Suprapubic skin (tissue), 4 donors: ENCODE measurements around the gene DUS1L. TPM values are rescaled to one million over a fixed set of nuclear protein-coding genes. Genes with fewer than 3 reads are reported as not detected.

ENCODE experiments used
- DNase-seq, 2 donors: peaks; one replicate each; pipeline ENCODE4 v3.0.0-alpha.2; 2019; ENCODE audit warnings: low spot score in 2 of 2
- H3K27ac ChIP-seq: fragments of 200-600 bp; sonication (generic); one replicate; pipeline ENCODE4 v1.5.1; 2019
- H3K27me3 ChIP-seq: fragments of 200-600 bp; sonication (generic); one replicate; pipeline ENCODE4 v1.5.1; 2019
- H3K36me3 ChIP-seq: fragments of 200-600 bp; sonication (generic); one replicate; pipeline ENCODE4 v1.5.1; 2019
- H3K4me1 ChIP-seq: fragments of 200-600 bp; sonication (generic); one replicate; pipeline ENCODE4 v1.5.1; 2019
- H3K4me3 ChIP-seq: fragments of 200-600 bp; sonication (generic); one replicate; pipeline ENCODE4 v1.5.1; 2019; ENCODE audit warnings: mild to moderate bottlenecking
- H3K9me3 ChIP-seq: fragments of 200-600 bp; sonication (generic); one replicate; pipeline ENCODE4 v1.5.1; 2019
- CTCF ChIP-seq, 2 donors: fragments of 200-600 bp in 1 of 2; fragments of 450-650 bp in 1 of 2; sonication (generic) in 1 of 2; IDR thresholded peaks; one replicate each; pipeline ENCODE4 v1.5.1; 2016 to 2019; ENCODE audit warnings: antibody characterized with exemption in 2 of 2, mild to moderate bottlenecking in 1 of 2, moderate library complexity in 1 of 2
- EP300 ChIP-seq: sonication (generic); formaldehyde crosslinking; IDR thresholded peaks from one replicate; pipeline ENCODE4 v1.6.1; 2017; ENCODE audit warnings: antibody characterized with exemption
- POLR2A ChIP-seq, 2 donors: fragments of 450-650 bp; IDR thresholded peaks; one replicate each; pipeline ENCODE4 v1.6.1; 2017; ENCODE audit warnings: antibody characterized with exemption in 2 of 2, mild to moderate bottlenecking in 2 of 2, moderate library complexity in 2 of 2
- POLR2AphosphoS5 ChIP-seq, 3 donors: sonication (generic); formaldehyde crosslinking; IDR thresholded peaks; one replicate each; pipeline ENCODE4 v1.6.1; 2017; ENCODE audit warnings: antibody characterized with exemption in 3 of 3
- WGBS: methylation state at CpG from one replicate; pipeline ENCODE4 v1.1.5; 2018; 5-methylcytosine and 5-hydroxymethylcytosine counted together
- total RNA-seq, 4 donors: library from RNA; depleted of rRNA; stranded (reverse); fragments of >200 nt; gene quantifications; one replicate each; pipeline ENCODE4 v1.1.0, GENCODE V29; 2016

The DUS1L gene
- total RNA-seq, 4 donors from 2014 or later, result 79.3 to 176 (median 108) TPM

- H3K9me3 ChIP-seq, result no peaks in the 10 kb centered on the region
- 89% methylated on average over 6 of the region's 6 CpGs for WGBS
- TF ChIP-seq POLR2AphosphoS5 (IDR thresholded peaks at IDR 0.05) (no peak), CTCF (IDR thresholded peaks at IDR 0.05) (no peak)
- no peak overlapping the region for H3K27ac ChIP-seq
- DNase-seq, result no peak
- H3K36me3 ChIP-seq, result peaks cover 18% of the 10 kb centered on the region
- H3K27me3 ChIP-seq, result no peaks in the 10 kb centered on the region
- H3K4me1 ChIP-seq, result no peaks in the 10 kb centered on the region
- H3K4me3 ChIP-seq, result no peak overlapping the region
Measured at GRCh38 chr17:82112914-82113311, 47.3 kb upstream of the DUS1L start.

- Histone ChIP-seq H3K27me3 (no peaks in the 10 kb centered on the region), H3K4me1 (no peaks in the 10 kb centered on the region), H3K4me3 (no peak overlapping the region), H3K9me3 (no peaks in the 10 kb centered on the region), H3K36me3 (peaks cover 18% of the 10 kb centered on the region), H3K27ac (no peak overlapping the region)
- WGBS, result 86% methylated on average over 16 of the region's 18 CpGs
- DNase-seq, result no peak
- no peak for TF ChIP-seq POLR2A (IDR thresholded peaks at IDR 0.05)
- TF ChIP-seq CTCF (IDR thresholded peaks at IDR 0.05), result no peak
- no peak for TF ChIP-seq POLR2AphosphoS5 (IDR thresholded peaks at IDR 0.05)
- no peak for TF ChIP-seq EP300
Measured at GRCh38 chr17:82112181-82112913, 46.7 kb upstream of the DUS1L start.

DNA sequence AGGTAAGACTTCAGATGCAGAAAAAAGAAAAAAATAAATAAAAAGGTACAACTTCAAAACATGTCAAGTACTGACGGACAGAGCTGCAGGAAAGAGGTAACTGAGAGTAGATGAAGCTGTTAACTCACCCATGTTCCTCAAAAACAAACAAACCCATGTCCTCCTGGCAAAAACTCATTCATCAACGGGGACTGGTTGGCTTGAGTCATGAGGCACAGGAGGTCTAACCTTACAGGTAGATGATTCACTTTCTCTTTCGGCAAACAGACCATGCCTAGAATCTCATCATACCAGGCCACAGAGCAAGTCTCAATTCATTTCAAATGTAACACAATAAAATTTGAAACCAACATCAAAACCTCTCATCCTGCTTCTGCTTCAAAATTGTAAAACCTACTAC lies 44.7 kb upstream of the DUS1L start:
- no peak for DNase-seq
- H3K27me3 ChIP-seq, result no peaks in the 10 kb centered on the region
- H3K27ac ChIP-seq, result no peak overlapping the region
- H3K9me3 ChIP-seq, result no peaks in the 10 kb centered on the region
- TF ChIP-seq POLR2AphosphoS5 (IDR thresholded peaks at IDR 0.05) (no peak), EP300 (no peak), POLR2A (IDR thresholded peaks at IDR 0.05) (no peak), CTCF (IDR thresholded peaks at IDR 0.05) (no peak)
- peaks cover 20% of the 10 kb centered on the region for H3K4me1 ChIP-seq
- 75% methylated on average over 3 of the region's 3 CpGs for WGBS
- peaks cover 18% of the 10 kb centered on the region for H3K36me3 ChIP-seq
- no peak overlapping the region for H3K4me3 ChIP-seq

DNA sequence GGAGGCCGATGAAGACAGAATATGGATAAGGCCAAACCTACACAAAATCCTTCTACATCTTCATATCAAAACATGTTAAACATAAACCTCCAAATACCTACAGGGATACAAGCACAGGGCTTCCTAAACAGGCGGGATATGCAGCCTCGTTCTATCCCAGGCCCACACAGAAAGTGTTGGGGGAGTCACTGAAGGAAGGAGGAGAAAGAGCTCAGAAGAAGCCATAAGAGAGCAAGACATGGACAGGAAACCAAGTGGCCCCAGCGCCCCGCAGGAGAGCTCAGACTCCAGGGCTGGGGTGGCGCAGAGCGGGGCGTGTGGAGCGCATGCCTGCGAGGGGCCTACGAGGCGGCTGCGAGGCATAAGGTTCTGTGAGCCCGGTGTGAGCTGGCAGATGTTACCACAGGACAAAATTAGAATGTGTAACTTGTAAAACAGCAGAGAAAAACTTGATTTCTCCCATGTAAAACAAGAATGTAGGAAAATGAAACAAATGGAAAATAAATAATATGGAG lies 43.4 kb upstream of the DUS1L start:
- H3K27ac ChIP-seq, result no peak overlapping the region
- peaks cover 14% of the 10 kb centered on the region for H3K36me3 ChIP-seq
- no peak for DNase-seq
- no peaks in the 10 kb centered on the region for H3K27me3 ChIP-seq
- H3K4me1 ChIP-seq, result peaks cover 33% of the 10 kb centered on the region
- TF ChIP-seq POLR2AphosphoS5 (IDR thresholded peaks at IDR 0.05), result no peak
- no peak for TF ChIP-seq POLR2A (IDR thresholded peaks at IDR 0.05)
- TF ChIP-seq EP300, result no peak
- no peak for TF ChIP-seq CTCF (IDR thresholded peaks at IDR 0.05)
- no peak overlapping the region for H3K4me3 ChIP-seq
- no peaks in the 10 kb centered on the region for H3K9me3 ChIP-seq
- 87% methylated on average over 14 of the region's 14 CpGs for WGBS

DNA sequence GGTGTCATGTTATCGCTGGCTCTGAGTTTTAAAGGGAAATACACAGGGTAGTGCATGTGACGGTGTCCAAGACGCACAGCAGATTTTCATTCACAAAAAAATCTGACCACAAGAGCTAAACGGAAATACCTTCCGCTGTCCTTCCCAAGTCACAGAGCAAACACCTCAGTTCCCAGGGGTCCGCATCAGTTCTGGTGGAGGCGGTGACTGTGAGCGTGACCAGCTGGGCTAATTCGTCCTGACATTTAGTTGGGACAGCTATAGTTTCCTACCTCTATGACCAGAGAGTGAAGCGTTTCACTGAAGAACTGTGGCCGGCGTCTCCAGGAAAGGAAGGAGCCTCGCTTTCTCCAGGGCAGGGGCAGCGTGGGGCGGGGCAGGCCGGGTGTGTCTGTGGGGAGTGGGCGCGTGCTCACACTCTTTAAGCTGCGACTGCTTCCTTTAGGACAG lies 42.9 kb upstream of the DUS1L start:
- peaks cover 11% of the 10 kb centered on the region for H3K36me3 ChIP-seq
- TF ChIP-seq POLR2A (IDR thresholded peaks at IDR 0.05) (no peak), POLR2AphosphoS5 (IDR thresholded peaks at IDR 0.05) (no peak), CTCF (IDR thresholded peaks at IDR 0.05) (no peak), EP300 (no peak)
- no peak overlapping the region for H3K4me3 ChIP-seq
- 88% methylated on average over 19 of the region's 19 CpGs for WGBS
- peaks cover 38% of the 10 kb centered on the region for H3K4me1 ChIP-seq
- H3K9me3 ChIP-seq, result no peaks in the 10 kb centered on the region
- no peaks in the 10 kb centered on the region for H3K27me3 ChIP-seq
- DNase-seq, result no peak
- no peak overlapping the region for H3K27ac ChIP-seq
